Activated naive CD4-positive, alpha-beta T cell treated with anti-CD3 and anti-CD28 coated beads, Interleukin-2, amount 50 U/mL, for 16 hours (primary cell): ENCODE data around the gene YY1AP1.
"Not testable (repeated sequence)": the region's sequence is repeated elsewhere in the genome, so short reads cannot be mapped to it uniquely, and the experiment has no call there.

ENCODE experiments used
- DNase-seq: peaks from one replicate; pipeline ENCODE4 v3.0.0-alpha.2; 2020

The YY1AP1 gene

DNA sequence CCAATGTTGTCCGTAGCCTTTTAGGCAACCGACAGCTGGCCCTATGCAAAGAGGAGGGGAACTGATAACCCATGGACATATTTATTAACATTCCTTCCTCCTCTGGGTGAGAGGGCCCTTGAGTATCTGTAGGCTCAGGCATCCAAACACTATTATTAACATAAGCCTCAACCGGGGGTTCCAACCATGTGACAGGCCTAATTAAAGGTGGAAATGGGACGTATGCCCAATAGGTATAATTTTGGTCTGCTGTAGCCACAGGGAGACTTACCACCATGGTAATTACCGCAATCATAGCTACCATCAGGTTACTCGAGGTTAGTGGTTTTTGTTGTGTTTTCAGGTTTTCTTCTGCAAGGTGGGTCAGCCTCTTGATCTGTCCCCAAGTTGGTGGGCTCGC lies 5.6 kb upstream of the YY1AP1 start:
- no peak for DNase-seq

DNA sequence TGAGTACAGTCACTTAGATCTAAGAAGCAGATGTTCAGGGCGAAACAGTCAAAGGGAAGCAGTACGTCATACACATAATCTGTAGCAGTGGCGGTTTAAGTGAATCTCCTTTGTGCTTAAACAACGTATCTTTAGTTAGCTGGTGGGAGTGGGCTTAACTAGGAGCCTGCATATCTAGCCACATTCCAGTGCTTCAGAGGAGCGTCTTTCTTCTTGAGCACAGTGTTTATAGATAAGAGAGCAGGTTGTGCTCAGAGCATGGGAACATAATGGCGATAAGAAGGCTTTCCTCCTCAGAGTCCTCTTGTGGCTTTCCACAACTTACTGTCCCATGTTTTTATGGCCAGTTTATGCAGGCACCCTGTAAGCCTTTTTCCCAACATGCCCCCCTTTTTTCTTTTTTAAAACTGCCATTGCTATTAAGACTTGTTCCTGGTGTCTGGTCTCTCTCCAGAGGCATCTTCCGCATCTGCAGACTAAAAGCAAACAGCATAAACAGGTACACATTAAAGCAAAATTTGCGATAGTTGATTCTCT lies 3.5 kb upstream of the YY1AP1 start:
- no peak for DNase-seq

GRCh38 chr1:155689081-155689607 lies 570 bp upstream of the YY1AP1 start, which contains the start of gene DAP3:
Gene DAP3, plus strand, starts transcription at chr1:155689091. Its CDS starts 20,689 bp downstream, at chr1:155709780.
- DNase-seq, result not testable (repeated sequence)

DNA sequence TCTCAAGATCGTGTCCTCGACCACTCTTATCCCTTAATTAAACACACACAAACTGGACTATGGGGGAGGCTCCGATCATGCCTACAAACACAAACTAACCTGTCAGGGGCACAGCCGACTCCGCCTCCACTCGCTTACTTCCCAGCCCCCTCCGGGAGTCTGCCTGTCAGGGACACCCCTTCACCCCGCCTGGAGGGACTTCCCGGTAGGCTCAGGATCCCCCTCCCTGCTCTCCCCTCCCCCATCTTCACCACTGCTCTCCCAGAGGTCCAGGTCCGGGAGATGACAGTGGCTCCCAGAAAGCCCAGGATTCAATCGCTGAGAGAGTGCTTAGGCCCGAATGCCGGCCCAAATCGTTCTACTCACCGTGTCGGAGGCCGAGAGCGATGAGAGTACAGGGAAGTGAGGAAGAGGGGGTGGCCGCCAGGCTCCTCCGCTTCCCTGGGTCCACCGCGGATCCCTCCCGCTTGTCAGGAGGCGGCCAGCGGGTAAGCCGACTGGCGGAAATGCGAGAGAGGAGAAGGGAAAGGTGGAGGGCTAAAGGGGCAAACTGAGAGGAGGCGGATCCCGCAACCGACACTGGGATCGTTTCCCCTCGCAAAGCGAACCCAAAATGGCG lies 760 bp downstream of the YY1AP1 start:
- not testable (repeated sequence) for DNase-seq

- DNase-seq, result no peak
These were observed 6.8 kb downstream of the YY1AP1 start for GRCh38 chr1:155681776-155682175.

DNA sequence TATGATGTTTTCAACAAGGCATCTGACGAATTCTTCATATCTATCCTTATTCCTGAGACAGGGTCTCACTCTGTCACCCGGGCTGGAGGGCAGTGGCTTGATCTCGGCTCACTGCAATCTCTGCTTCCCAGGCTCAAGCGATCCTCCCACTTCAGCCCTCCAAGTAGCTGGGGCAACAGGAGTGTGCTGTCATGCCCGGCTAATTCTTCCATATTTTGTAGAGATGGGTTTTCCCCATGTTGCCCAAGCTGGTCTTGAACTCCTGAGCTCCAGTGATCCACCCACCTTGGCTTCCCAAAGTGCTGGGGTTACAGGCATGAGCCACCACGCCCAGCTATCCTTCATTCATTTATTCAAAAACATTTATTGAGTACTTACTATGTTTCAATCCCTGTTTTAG lies 8.0 kb downstream of the YY1AP1 start:
- no peak for DNase-seq

- not testable (repeated sequence) for DNase-seq
These were observed 9.6 kb downstream of the YY1AP1 start for GRCh38 chr1:155678992-155679391.

DNA sequence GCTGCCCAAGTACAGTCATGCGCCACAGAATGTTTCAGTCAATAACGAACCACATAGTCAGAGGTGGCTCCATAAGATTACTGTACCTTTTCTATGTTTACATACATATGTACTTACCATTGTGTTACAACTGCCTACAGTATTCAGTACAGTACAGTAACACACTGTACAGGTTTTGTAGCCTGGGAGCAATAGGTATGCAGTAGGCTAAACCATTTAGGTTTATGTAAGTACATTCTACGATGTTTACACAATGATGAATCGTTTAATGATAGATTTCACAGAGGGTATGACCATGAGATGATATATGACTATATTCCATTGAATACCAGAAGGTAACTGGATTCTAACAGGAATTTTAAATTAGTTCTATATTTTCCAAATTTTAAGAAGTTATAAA lies 10.5 kb downstream of the YY1AP1 start:
- no peak for DNase-seq

- DNase-seq, result no peak
These were observed 15.6 kb downstream of the YY1AP1 start for GRCh38 chr1:155673003-155673402.

GRCh38 chr1:155671750-155672149 lies 16.8 kb downstream of the YY1AP1 start:
- DNase-seq, result no peak

- DNase-seq, result no peak
These were observed 19.1 kb downstream of the YY1AP1 start for GRCh38 chr1:155669233-155670162.

GRCh38 chr1:155661239-155661638 lies 27.3 kb downstream of the YY1AP1 start:
- not testable (repeated sequence) for DNase-seq

DNA sequence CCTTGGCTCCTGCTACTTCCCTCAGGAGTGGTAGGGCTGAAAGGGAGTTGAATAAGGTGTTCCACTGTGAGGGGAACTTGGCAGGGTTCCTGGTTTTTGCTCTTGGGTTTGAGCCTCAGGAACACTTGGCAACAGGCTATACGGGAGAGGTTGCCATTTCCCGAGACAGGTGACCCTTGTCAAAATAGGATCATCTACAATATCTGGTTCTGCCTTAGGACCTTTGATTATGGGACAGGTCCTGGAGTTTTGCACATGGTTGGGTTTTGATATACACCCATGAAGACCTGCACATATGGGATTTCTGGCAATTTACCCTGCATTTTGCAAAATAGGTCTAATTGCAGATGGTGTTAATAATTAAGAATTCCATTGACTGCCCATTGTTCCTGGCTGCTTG lies 31.1 kb downstream of the YY1AP1 start:
- DNase-seq, result no peak

- DNase-seq, result no peak
These were observed 35.6 kb downstream of the YY1AP1 start for GRCh38 chr1:155652951-155653350.

DNA sequence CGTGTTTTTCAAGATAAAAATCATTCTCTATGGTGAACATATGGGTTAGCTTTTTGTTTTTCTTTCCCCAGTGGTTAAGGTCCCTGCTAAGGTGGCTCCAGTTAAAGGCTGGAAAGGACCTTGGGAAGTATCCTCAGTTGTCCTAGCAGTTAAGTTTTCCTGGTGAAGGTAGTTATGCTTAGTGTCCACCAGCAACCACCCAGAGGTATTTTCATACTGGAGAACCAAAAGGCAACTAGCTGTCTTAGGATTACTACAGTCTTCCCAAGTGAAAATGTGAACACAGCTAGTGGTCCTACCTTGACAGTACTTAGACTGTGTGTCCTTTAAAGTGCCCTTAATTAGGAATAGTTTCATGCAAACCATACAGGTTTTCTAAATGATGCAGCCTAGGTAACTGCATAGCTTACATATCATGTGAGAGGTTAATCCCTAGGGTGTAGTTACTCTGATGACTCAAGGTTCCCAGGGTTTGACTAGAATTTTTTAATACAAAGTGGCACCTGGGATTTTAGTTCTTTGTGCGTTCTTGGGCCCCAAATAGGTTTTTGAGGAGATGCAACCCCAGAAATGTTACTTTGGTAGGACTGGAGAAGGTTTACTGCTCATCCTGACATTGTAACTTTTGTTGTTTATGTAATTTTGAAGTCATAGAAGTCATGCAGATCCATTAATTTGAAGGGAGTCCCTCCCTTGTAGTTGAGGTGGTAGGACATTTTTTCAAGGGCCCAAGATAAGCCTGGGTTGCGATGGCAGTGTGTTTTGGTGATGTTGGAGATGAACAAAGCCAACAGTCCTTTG lies 36.5 kb downstream of the YY1AP1 start:
- no peak for DNase-seq

DNA sequence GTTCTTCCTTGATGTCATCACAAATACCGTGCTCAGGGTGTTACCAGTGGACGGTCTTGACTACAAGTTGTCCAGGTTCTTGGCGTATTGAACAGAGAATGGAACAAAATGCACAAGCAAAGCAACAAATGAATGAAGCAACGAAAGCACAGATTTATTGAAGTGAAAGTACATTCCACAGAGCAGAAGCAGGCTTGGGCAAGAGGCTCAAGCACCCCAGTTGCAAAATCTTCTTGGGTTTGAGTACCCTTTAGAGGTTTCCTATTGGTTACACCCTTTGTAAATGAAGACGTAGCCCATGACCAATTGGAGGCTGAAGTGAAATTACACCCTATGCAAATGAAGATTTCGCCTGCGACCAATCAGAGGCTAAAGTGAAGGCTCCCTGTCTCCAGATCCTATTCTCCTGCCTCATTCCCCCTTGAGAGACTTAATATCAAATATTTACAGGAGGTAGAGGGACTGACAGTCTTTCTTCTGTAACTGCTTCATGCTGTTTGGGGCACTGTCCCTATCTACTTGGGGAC lies 38.3 kb downstream of the YY1AP1 start:
- no peak for DNase-seq

GRCh38 chr1:155649676-155650075 lies 38.9 kb downstream of the YY1AP1 start:
- no peak for DNase-seq

- no peak for DNase-seq
These were observed 40.1 kb downstream of the YY1AP1 start for GRCh38 chr1:155648207-155649147.

DNA sequence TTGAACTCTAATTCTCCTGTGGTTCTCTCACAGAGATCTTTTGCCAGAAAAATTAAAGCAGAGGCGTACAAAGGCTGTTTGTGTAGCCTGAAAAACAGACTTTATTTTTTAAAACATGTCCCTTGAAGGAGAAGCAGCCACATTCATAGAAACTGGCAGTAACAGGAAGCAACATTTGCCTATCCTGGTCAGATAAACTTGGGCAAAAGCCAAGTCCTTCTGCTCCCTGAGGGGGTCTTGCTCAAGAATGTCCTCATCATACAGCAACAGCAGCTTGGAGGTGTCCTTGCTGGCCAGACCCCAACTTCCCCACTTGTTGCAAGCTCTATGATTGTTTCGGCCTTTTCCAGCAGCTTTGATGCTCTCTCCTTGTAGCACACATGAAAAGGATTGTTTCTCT lies 42.3 kb downstream of the YY1AP1 start:
- no peak for DNase-seq

DNA sequence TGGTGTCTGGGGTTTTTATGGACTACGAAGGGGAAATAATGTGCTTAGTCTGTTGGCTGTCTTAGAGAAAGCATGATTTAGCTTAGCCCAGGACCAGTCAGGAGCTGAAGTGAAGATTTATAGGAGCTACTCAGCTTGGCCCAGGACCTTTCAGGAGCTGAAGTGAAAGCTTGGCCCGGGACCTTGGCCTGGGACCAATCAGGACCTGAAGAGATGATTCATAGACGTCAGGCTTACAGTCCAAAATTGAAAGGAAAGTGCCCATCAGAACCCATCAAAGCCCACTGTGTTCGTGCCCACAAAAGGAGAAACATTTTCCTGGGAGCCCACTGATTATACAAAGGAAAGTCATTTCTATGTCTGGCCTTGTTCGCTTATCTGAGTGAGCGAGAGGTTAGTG lies 42.9 kb downstream of the YY1AP1 start:
- no peak for DNase-seq

DNA sequence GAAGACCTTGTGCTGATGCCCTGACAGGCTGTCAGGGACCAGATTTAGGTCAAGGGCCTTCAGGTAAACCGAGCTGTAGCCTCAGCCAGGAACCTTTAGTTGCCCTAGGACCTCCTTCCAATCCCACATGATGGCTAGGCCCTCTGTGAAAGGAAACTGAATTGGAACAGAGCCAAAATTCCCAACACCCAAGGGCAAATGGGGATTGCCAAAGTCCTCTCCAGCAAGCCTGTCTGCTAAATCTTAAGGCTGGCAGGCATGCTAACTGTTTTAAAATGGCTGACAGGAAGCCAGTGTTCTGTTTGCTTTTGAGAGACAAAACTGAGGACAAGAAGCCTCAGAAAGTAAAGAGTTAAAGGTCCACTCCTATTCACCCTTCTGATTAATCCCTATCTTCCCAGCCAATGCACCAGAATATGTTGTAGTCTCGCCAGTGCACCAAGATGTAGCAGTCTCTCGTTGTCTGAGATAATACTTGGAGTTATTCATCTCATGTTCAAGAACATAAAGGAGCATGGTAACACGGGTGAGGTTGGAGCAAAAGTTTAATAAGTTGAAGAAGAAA lies 43.5 kb downstream of the YY1AP1 start:
- no peak for DNase-seq
